HG02623 (cell line): ENCODE measurements around the gene PAQR6.

Experiments used
- ATAC-seq: cut with Tn5 transposase; IDR thresholded peaks from one replicate; pipeline ENCODE4 v1.9.1; 2021; ENCODE audit warnings: moderate library complexity; ENCODE audit not compliant: unreplicated experiment

Gene PAQR6

DNA sequence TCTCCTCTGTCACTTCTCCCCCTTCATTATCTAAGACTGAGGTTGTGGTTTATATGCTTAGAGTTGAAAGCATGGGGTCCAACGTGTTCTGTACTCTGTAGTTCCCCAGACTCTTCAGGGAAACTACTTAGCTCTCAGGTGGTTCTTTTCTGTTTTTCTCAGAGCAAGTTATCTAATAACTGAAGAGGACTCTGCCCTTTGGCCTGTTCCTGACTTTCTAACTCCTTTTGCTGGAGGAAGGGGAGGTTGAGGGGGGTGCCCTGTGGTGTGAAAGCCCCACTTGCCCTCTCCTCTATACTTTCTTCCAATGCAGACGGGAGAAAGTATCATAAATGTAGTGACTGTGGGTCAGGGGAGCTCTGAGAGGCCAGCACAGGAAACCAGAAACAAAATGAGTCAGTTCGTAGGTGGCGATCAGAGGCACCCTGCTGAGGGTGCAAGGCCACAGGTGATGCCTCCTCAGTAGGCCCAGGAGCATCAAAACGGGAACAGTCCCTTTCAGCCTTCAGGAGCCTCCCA is 49.0 kb downstream of the PAQR6 start:
- ATAC-seq = no peak

DNA sequence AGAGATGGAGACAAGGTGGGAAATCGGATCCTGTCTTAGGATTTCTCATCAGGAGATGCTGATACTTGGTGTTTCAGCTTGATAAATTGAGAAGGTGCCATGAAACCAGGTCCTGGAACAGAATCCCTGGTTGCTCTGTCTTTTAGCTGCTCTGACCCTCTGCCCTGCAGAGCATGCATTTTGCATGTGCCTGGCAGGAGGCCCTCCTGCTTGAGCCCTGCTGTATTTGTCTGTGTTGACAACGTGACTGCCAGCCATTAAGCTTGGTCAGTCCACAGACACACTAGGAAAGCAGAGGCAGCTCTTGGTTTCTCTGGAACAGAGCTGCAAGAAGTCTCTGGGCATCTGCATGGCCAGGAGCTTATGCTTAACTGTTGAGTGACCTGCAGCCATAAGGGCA is 51.4 kb downstream of the PAQR6 start:
- no peak for ATAC-seq

DNA sequence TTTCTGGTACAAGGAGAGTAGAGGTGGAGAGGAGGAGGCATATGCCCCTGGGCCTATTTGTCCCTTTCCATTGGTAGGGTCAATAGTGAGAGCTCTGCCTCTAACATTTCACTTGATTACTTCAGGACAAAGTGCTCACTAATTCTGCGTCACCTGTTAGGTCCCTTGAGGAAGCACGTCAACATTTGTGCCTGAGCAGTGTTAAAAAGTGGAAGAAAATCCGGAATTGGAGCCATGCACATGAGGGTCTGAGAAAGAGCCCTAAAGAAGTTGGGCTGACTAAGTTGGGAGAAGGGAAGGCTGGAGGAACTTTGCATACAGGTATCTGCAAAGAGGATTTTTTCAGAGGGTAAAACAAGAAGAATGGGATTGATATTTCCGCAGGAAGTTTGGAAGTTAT is 52.0 kb downstream of the PAQR6 start:
- no peak for ATAC-seq

DNA sequence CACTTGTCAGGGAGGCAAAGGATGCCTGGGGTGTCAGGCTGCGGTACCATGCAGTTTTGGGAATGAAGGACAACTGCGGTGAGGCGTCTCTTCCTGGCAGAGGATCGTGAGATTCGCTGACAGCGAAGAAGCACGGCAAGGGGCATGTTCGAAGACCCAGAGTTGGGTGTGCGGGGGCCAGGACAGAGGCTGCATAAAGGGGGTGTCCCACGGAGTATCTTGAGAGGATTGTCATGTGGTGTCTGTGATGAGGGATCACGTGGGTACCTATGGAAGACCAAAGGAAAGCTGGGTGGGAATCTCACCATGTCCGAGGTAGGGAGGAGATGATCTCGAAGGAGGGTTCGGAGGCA is 53.6 kb downstream of the PAQR6 start:
- no peak for ATAC-seq

DNA sequence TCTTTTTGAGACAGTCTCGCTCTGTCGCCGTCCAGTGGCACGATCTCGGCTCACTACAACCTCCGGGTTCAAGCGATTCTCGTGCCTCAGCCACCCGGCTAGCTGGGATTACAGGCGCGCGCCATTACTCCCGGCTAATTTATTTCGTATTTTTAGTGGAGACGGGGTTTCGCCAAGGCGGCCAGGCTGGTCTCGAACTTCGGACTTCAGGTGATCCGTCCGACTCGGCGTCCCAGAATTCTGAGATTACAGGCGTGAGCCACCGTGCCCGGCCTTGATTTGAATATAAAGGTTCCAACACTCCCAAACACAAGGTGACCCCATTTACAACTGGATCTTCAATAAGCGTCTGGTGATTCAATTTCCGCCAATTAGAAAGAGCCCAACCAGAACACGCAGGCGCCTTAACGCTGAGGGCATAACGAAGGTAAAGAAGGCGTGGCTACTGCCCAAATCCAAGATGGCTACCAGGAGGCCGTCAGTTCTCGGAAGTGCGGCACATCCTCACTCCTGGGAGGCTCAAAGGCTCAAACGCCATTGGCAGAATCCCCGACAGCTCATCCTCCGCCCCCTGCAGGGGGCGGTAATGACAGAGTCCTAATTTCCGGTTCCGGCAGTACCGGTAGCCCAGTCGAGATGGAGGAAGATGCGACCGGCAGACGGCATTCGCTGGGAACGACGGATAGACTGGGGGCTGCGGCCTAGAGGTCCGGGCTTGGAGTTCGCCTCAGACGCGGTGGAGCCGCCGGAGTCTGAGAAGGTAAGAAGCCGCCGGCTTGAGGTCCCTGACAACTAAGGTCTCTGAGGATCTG is 54.2 kb downstream of the PAQR6 start, which contains the start of gene SLC25A44:
Gene SLC25A44 (plus strand): TSS at position 617 of the 812 bp plus-strand sequence. CDS start 5,744 bp downstream, outside the sequence.
- peak; percentile 96 for ATAC-seq
